Left ventricle myocardium inferior (tissue), 1 donor: ENCODE results near the gene MXD3. TPM values are rescaled to one million over a fixed set of nuclear protein-coding genes. Genes with fewer than 3 reads are reported as not detected.

Experiments used
- DNase-seq: peaks from one replicate; pipeline ENCODE4 v3.0.0-alpha.2; 2020
- H3K27ac ChIP-seq: fragments of 200-600 bp; replicated peaks from 2 replicates; pipeline ENCODE4 v1.8.0; 2021
- H3K27me3 ChIP-seq: fragments of 200-600 bp; 2 replicates; pipeline ENCODE4 v1.8.0; 2021; ENCODE audit warnings: low read depth
- H3K36me3 ChIP-seq: fragments of 200-600 bp; 2 replicates; pipeline ENCODE4 v1.8.0; 2021
- H3K4me1 ChIP-seq: fragments of 200-600 bp; 2 replicates; pipeline ENCODE4 v1.8.0; 2021
- H3K4me3 ChIP-seq: fragments of 200-600 bp; 2 replicates; pipeline ENCODE4 v1.8.0; 2021; ENCODE audit warnings: mild to moderate bottlenecking, moderate library complexity
- H3K9me3 ChIP-seq: fragments of 200-600 bp; replicated peaks from 2 replicates; pipeline ENCODE4 v1.8.0; 2021
- intact Hi-C: fragments of 100-400 bp; cut with micrococcal nuclease; formaldehyde crosslinking; loops from one replicate; pipeline ENCODE4 v1.11.0; 2022
- total RNA-seq: library from RNA; stranded (reverse); fragmentation: NEBNext Ultra II Directional; extraction: Animal tissue kit (Norgen Biotek cat#: 25700); gene quantifications from one replicate; pipeline ENCODE4 v1.2.1, GENCODE V29; 2021
- TF ChIP-seq, protein P1 (sequence below): fragments of 200-600 bp; IDR thresholded peaks from 2 replicates; pipeline ENCODE4 v1.8.0; 2021; ENCODE audit warnings: antibody characterized with exemption, mild to moderate bottlenecking, borderline replicate concordance
- donor health status: DM: no; HTN: yes; CAD: no; lungs with severe emphysema.

MXD3 gene
- total RNA-seq, 1 donor from 2014 or later: 2.3 TPM

GRCh38 chr5:177332031-177332895 is 20.6 kb upstream of the MXD3 start:
- no peak overlapping the region for H3K4me3 ChIP-seq
- intact Hi-C loops: no loop called here
- DNase-seq: no peak
- H3K27ac ChIP-seq: no peak overlapping the region
- H3K36me3 ChIP-seq: peaks cover 83% of the 10 kb centered on the region
- H3K9me3 ChIP-seq: no peaks in the 10 kb centered on the region
- H3K27me3 ChIP-seq: no peaks in the 10 kb centered on the region
- TF ChIP-seq, protein P1, sequence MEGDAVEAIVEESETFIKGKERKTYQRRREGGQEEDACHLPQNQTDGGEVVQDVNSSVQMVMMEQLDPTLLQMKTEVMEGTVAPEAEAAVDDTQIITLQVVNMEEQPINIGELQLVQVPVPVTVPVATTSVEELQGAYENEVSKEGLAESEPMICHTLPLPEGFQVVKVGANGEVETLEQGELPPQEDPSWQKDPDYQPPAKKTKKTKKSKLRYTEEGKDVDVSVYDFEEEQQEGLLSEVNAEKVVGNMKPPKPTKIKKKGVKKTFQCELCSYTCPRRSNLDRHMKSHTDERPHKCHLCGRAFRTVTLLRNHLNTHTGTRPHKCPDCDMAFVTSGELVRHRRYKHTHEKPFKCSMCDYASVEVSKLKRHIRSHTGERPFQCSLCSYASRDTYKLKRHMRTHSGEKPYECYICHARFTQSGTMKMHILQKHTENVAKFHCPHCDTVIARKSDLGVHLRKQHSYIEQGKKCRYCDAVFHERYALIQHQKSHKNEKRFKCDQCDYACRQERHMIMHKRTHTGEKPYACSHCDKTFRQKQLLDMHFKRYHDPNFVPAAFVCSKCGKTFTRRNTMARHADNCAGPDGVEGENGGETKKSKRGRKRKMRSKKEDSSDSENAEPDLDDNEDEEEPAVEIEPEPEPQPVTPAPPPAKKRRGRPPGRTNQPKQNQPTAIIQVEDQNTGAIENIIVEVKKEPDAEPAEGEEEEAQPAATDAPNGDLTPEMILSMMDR: no peak
- peaks cover 40% of the 10 kb centered on the region for H3K4me1 ChIP-seq

- DNase-seq: no peak
- intact Hi-C loops: no loop called here
- Histone ChIP-seq H3K9me3 (no peaks in the 10 kb centered on the region), H3K4me3 (no peak overlapping the region), H3K27ac (no peak overlapping the region), H3K36me3 (peaks cover 73% of the 10 kb centered on the region), H3K4me1 (peaks cover 37% of the 10 kb centered on the region), H3K27me3 (no peaks in the 10 kb centered on the region)
- TF ChIP-seq, protein P1: no peak
Observed at GRCh38 chr5:177330991-177331842, 19.5 kb upstream of the MXD3 start.

- DNase-seq: peak; percentile 3
- TF ChIP-seq, protein P1: no peak
- intact Hi-C loops: no loop called here
- H3K4me1 ChIP-seq: peaks cover 24% of the 10 kb centered on the region
- no peak overlapping the region for H3K27ac ChIP-seq
- H3K27me3 ChIP-seq: no peaks in the 10 kb centered on the region
- H3K36me3 ChIP-seq: peaks cover 60% of the 10 kb centered on the region
- no peak overlapping the region for H3K4me3 ChIP-seq
- H3K9me3 ChIP-seq: no peaks in the 10 kb centered on the region
Observed at GRCh38 chr5:177329883-177330282, 18.2 kb upstream of the MXD3 start.

- Histone ChIP-seq H3K27me3 (no peaks in the 10 kb centered on the region), H3K9me3 (no peaks in the 10 kb centered on the region), H3K27ac (no peak overlapping the region), H3K4me3 (no peak overlapping the region), H3K4me1 (peaks cover 15% of the 10 kb centered on the region), H3K36me3 (peaks cover 48% of the 10 kb centered on the region)
- intact Hi-C loops: no loop called here
- TF ChIP-seq, protein P1: no peak
- DNase-seq: peak; percentile 1
Observed at GRCh38 chr5:177328545-177329231, 17.0 kb upstream of the MXD3 start.
